Measurements from ENCODE around the gene RIT1. TPM values are rescaled to one million over a fixed set of nuclear protein-coding genes. Genes with fewer than 3 reads are reported as not detected.

The RIT1 gene
- total RNA-seq, 1 donor from 2014 or later, result 19.0 TPM

GRCh38 chr1:155951753-155952504, 40.8 kb upstream of the RIT1 start:
- no peak for TF ChIP-seq CTCF (IDR thresholded peaks at IDR 0.05; ENCODE audit: borderline replicate concordance)
- Histone ChIP-seq H3K27me3 (ENCODE audit: low read depth) (no peaks in the 10 kb centered on the region), H3K4me3 (no peak overlapping the region), H3K4me1 (peaks cover 3% of the 10 kb centered on the region), H3K36me3 (peaks cover 99% of the 10 kb centered on the region), H3K9me3 (replicated peaks) (no peaks in the 10 kb centered on the region), H3K27ac (replicated peaks) (no peak overlapping the region)
- intact Hi-C loops (cut with micrococcal nuclease), result no loop called here
- DNase-seq, result no peak

GRCh38 chr1:155950829-155951228, 39.7 kb upstream of the RIT1 start:
- H3K27ac ChIP-seq (replicated peaks), result no peak overlapping the region
- no peak overlapping the region for H3K4me3 ChIP-seq
- intact Hi-C loops (cut with micrococcal nuclease), result no loop called here
- TF ChIP-seq CTCF (IDR thresholded peaks at IDR 0.05; ENCODE audit: borderline replicate concordance), result no peak
- peaks cover 3% of the 10 kb centered on the region for H3K4me1 ChIP-seq
- H3K9me3 ChIP-seq (replicated peaks), result no peaks in the 10 kb centered on the region
- DNase-seq, result no peak
- no peaks in the 10 kb centered on the region for H3K27me3 ChIP-seq (ENCODE audit: low read depth)
- peaks cover 95% of the 10 kb centered on the region for H3K36me3 ChIP-seq

GRCh38 chr1:155947741-155948140, 36.6 kb upstream of the RIT1 start:
- Histone ChIP-seq H3K4me1 (peaks cover 18% of the 10 kb centered on the region), H3K4me3 (no peak overlapping the region), H3K27me3 (ENCODE audit: low read depth) (no peaks in the 10 kb centered on the region), H3K9me3 (replicated peaks) (no peaks in the 10 kb centered on the region), H3K27ac (replicated peaks) (no peak overlapping the region), H3K36me3 (peaks cover 66% of the 10 kb centered on the region)
- intact Hi-C loops (cut with micrococcal nuclease), result no loop called here
- no peak for DNase-seq
- no peak for TF ChIP-seq CTCF (IDR thresholded peaks at IDR 0.05; ENCODE audit: borderline replicate concordance)

- H3K4me3 ChIP-seq, result no peak overlapping the region
- peaks cover 61% of the 10 kb centered on the region for H3K36me3 ChIP-seq
- H3K9me3 ChIP-seq (replicated peaks), result no peaks in the 10 kb centered on the region
- H3K27me3 ChIP-seq (ENCODE audit: low read depth), result no peaks in the 10 kb centered on the region
- no peak overlapping the region for H3K27ac ChIP-seq (replicated peaks)
- H3K4me1 ChIP-seq, result peaks cover 20% of the 10 kb centered on the region
- no peak for DNase-seq
- TF ChIP-seq CTCF (IDR thresholded peaks at IDR 0.05; ENCODE audit: borderline replicate concordance), result no peak
- intact Hi-C loops (cut with micrococcal nuclease), result no loop called here
These were observed 36.1 kb upstream of the RIT1 start for GRCh38 chr1:155947292-155947691.

GRCh38 chr1:155946633-155947219, 35.6 kb upstream of the RIT1 start:
- Histone ChIP-seq H3K9me3 (replicated peaks) (no peaks in the 10 kb centered on the region), H3K36me3 (peaks cover 55% of the 10 kb centered on the region), H3K27ac (replicated peaks) (peak overlapping the region; percentile 34), H3K4me1 (peaks cover 26% of the 10 kb centered on the region), H3K27me3 (ENCODE audit: low read depth) (no peaks in the 10 kb centered on the region), H3K4me3 (no peak overlapping the region)
- intact Hi-C loops (cut with micrococcal nuclease), result no loop called here
- no peak for TF ChIP-seq CTCF (IDR thresholded peaks at IDR 0.05; ENCODE audit: borderline replicate concordance)
- DNase-seq, result no peak
